Endometrial microvascular endothelial cells (primary cell): ENCODE data around the gene NFYB. TPM values are rescaled to one million over a fixed set of nuclear protein-coding genes. Genes with fewer than 3 reads are reported as not detected.
"Not testable (repeated sequence)": the region's sequence is repeated elsewhere in the genome, so short reads cannot be mapped to it uniquely, and the experiment has no call there.

Experiments
- in situ Hi-C: cut with HindIII; loops from 2 replicates; pipeline ENCODE4 v1.10.0; 2017; ENCODE audit warnings: low sequenced_read_pairs, low pct_unique_long_range_greater_than_20kb; ENCODE audit errors: inconsistent ontology term
- total RNA-seq: library from RNA; depleted of rRNA; stranded (reverse); fragments of >200 nt; gene quantifications from one replicate; pipeline ENCODE4 v1.2.3, GENCODE V29; 2015; ENCODE audit errors: inconsistent ontology term

Gene NFYB
- total RNA-seq, 1 donor from 2014 or later, result 10.5 TPM

GRCh38 chr12:104164634-104165033, 26.6 kb upstream of the NFYB start:
- in situ Hi-C loops, result no loop called here

GRCh38 chr12:104163631-104164030, 25.6 kb upstream of the NFYB start:
- in situ Hi-C loops, result no loop called here

GRCh38 chr12:104163028-104163427, 25.0 kb upstream of the NFYB start:
- in situ Hi-C loops, result not testable (repeated sequence)

GRCh38 chr12:104155711-104156555, 17.9 kb upstream of the NFYB start:
- in situ Hi-C loops, result no loop called here

GRCh38 chr12:104154806-104155205, 16.8 kb upstream of the NFYB start:
- in situ Hi-C loops, result no loop called here

- in situ Hi-C loops, result no loop called here
Measured at GRCh38 chr12:104154286-104154685, 16.3 kb upstream of the NFYB start.

GRCh38 chr12:104152685-104153241, 14.8 kb upstream of the NFYB start:
- in situ Hi-C loops, result no loop called here

GRCh38 chr12:104150416-104150815, 12.4 kb upstream of the NFYB start:
- in situ Hi-C loops, result no loop called here

GRCh38 chr12:104147346-104147745, 9.3 kb upstream of the NFYB start:
- in situ Hi-C loops, result no loop called here

- in situ Hi-C loops, result no loop called here
Measured at GRCh38 chr12:104143918-104144317, 5.9 kb upstream of the NFYB start.

- in situ Hi-C loops, result no loop called here
Measured at GRCh38 chr12:104143002-104143401, 5.0 kb upstream of the NFYB start.

GRCh38 chr12:104142543-104142942, 4.5 kb upstream of the NFYB start:
- in situ Hi-C loops, result no loop called here

GRCh38 chr12:104138797-104139152, 765 bp upstream of the NFYB start:
- in situ Hi-C loops, result no loop called here

- in situ Hi-C loops, result no loop called here
Measured at GRCh38 chr12:104137001-104137901, 759 bp downstream of the NFYB start.

- in situ Hi-C loops, result no loop called here
Measured at GRCh38 chr12:104136577-104136976, 1.4 kb downstream of the NFYB start.

- in situ Hi-C loops, result no loop called here
Measured at GRCh38 chr12:104134882-104135281, 3.1 kb downstream of the NFYB start.

- in situ Hi-C loops, result no loop called here
Measured at GRCh38 chr12:104133866-104134265, 4.1 kb downstream of the NFYB start.

GRCh38 chr12:104133321-104133720, 4.7 kb downstream of the NFYB start:
- in situ Hi-C loops, result no loop called here

- in situ Hi-C loops, result no loop called here
Measured at GRCh38 chr12:104132351-104132956, 5.6 kb downstream of the NFYB start.
